ENCODE results near the gene CRABP2. TPM values are rescaled to one million over a fixed set of nuclear protein-coding genes. Genes with fewer than 3 reads are reported as not detected.

CRABP2 gene
- polyA plus RNA-seq, 1 of the 3 experiments (the other 2 are of a cell fraction), result 42.1 TPM

- H3K4me3 ChIP-seq (ENCODE audit: low read depth in 2 of 2, low read length in 1 of 2), result no peak overlapping the region
- H3K36me3 ChIP-seq (replicated peaks in 1 of 2; ENCODE audit: control insufficient read depth in 1 of 2, insufficient read depth in 2 of 2, low read length in 1 of 2), result peaks cover 15 to 16% of the 10 kb centered on the region in 2 experiments
- H4K20me1 ChIP-seq (ENCODE audit: insufficient read depth), result no peaks in the 10 kb centered on the region
- H3K9ac ChIP-seq, result no peak overlapping the region
- H3K9me3 ChIP-seq, result no peaks in the 10 kb centered on the region
- peaks cover 15% of the 10 kb centered on the region for H3F3A ChIP-seq (replicated peaks; ENCODE audit: insufficient read depth)
- H3K4me2 ChIP-seq, result no peak overlapping the region
- no peak overlapping the region for H2AFZ ChIP-seq (ENCODE audit: low read depth)
- no peaks in the 10 kb centered on the region for H3K9me2 ChIP-seq
- CTCF ChIA-PET, result interaction anchor here (1.0 to 45.5 kb wide), 3 partner anchors 2 to 216 kb away, joined by 5 to 2702 read pairs (median 2702); partner anchors contain the start of genes CRABP2, ISG20L2, METTL25B and NES
- peaks cover 36% of the 10 kb centered on the region for H3K79me2 ChIP-seq (ENCODE audit: insufficient read depth)
- POLR2A ChIA-PET, result no interaction called here
- H3K27ac ChIP-seq (ENCODE audit: low read depth in 2 of 2, low read length in 1 of 2), result no peak overlapping the region
- 91% methylated on average over 4 of the region's 4 CpGs for WGBS (ENCODE audit: low lambda C conversion rate)
- H3K4me1 ChIP-seq (ENCODE audit: control insufficient read depth in 1 of 2, insufficient read depth in 2 of 2, low read depth in 1 of 2, low read length in 1 of 2), result peaks cover 0 to 17% of the 10 kb centered on the region in 2 experiments; a peak in 2 of 4 replicates
- no peaks in the 10 kb centered on the region for H3K27me3 ChIP-seq (ENCODE audit: insufficient read depth)
- no peak for TF ChIP-seq YY1 (IDR thresholded peaks at IDR 0.05; ENCODE audit: low read depth)
- no peak for TF ChIP-seq ZBTB33 (IDR thresholded peaks at IDR 0.05; ENCODE audit: borderline replicate concordance, low read depth)
- DNase-seq, result no peak
Observed at GRCh38 chr1:156717351-156717750, 12.0 kb upstream of the CRABP2 start.

- no peak for TF ChIP-seq EZH2phosphoT487 (IDR thresholded peaks at IDR 0.05; ENCODE audit: borderline replicate concordance, low read depth)
- TF ChIP-seq FOXJ3 (CRISPR knock-in tag; IDR thresholded peaks at IDR 0.05), result no peak
- TF ChIP-seq YY1 (IDR thresholded peaks at IDR 0.05; ENCODE audit: low read depth), result no peak
- TF ChIP-seq JUND (IDR thresholded peaks at IDR 0.05), result no peak
- no peak for TF ChIP-seq SMC3 (IDR thresholded peaks at IDR 0.05; ENCODE audit: low read depth, low read length)
- no peak for TF ChIP-seq USF2 (IDR thresholded peaks at IDR 0.05; ENCODE audit: borderline replicate concordance, low read depth, low read length)
- TF ChIP-seq REST (IDR thresholded peaks at IDR 0.05; ENCODE audit: low read depth, low read length), result no peak
- CTCF ChIA-PET, result interaction anchor here (1.0 to 45.5 kb wide), 4 partner anchors 1 to 145 kb away, joined by 4 to 2702 read pairs (median 1354); partner anchors contain the start of genes CRABP2, ISG20L2, METTL25B and NES
Observed at GRCh38 chr1:156714830-156715229, 9.4 kb upstream of the CRABP2 start.

More at GRCh38 chr1:156714830-156715229, 9.4 kb upstream of the CRABP2 start:
- no peaks in the 10 kb centered on the region for H3K9me3 ChIP-seq
- H4K20me1 ChIP-seq (ENCODE audit: insufficient read depth), result no peaks in the 10 kb centered on the region
- H3K27ac ChIP-seq (ENCODE audit: low read depth in 2 of 2, low read length in 1 of 2), result no peak overlapping the region
- WGBS (ENCODE audit: low lambda C conversion rate), result 91% methylated on average over 3 of the region's 3 CpGs
- H3K27me3 ChIP-seq (ENCODE audit: insufficient read depth), result no peaks in the 10 kb centered on the region
- H3K4me1 ChIP-seq (ENCODE audit: control insufficient read depth in 1 of 2, insufficient read depth in 2 of 2, low read depth in 1 of 2, low read length in 1 of 2), result peaks cover 16 to 33% of the 10 kb centered on the region in 2 experiments; a peak in 3 of 4 replicates
- no peak for DNase-seq
- H3K4me3 ChIP-seq (ENCODE audit: low read depth in 2 of 2, low read length in 1 of 2), result no peak overlapping the region
- POLR2A ChIA-PET, result interaction anchor here (1.3 kb wide), 1 partner anchor 25 kb away, joined by 4 read pairs; no protein-coding TSS in a partner anchor
- peaks cover 0 to 6% of the 10 kb centered on the region in 2 experiments for H3K36me3 ChIP-seq (replicated peaks in 1 of 2; ENCODE audit: control insufficient read depth in 1 of 2, insufficient read depth in 2 of 2, low read length in 1 of 2)
- no peak overlapping the region for H3K9ac ChIP-seq
- H3K9me2 ChIP-seq, result no peaks in the 10 kb centered on the region
- H3K79me2 ChIP-seq (ENCODE audit: insufficient read depth), result peaks cover 11% of the 10 kb centered on the region; the same call in 1 of the 2 replicates
- no peak overlapping the region for H2AFZ ChIP-seq (ENCODE audit: low read depth)
- no peak overlapping the region for H3K4me2 ChIP-seq
- peaks cover 27% of the 10 kb centered on the region for H3F3A ChIP-seq (replicated peaks; ENCODE audit: insufficient read depth)

Measured in SK-N-SH (cell line).